Type B pancreatic cell (in vitro differentiated cells): Measurements from ENCODE around the gene GPR158. TPM values are rescaled to one million over a fixed set of nuclear protein-coding genes. Genes with fewer than 3 reads are reported as not detected.

Experiments
- DNase-seq: peaks from one replicate; pipeline ENCODE4 v3.0.0; 2021; ENCODE audit warnings: mixed read lengths; ENCODE audit not compliant: unreplicated experiment; ENCODE audit errors: extremely low spot score
- H3K27ac Mint-ChIP-seq: 2 replicates; pipeline ENCODE4 v1.8.0; 2021; ENCODE audit warnings: mild to moderate bottlenecking, mixed read lengths
- H3K27me3 Mint-ChIP-seq: 2 replicates; pipeline ENCODE4 v1.8.0; 2021; ENCODE audit warnings: mixed read lengths
- H3K36me3 Mint-ChIP-seq: 2 replicates; pipeline ENCODE4 v1.8.0; 2021; ENCODE audit warnings: mixed read lengths
- H3K4me1 Mint-ChIP-seq: one replicate; pipeline ENCODE4 v1.8.0; 2021; ENCODE audit warnings: mixed read lengths; ENCODE audit not compliant: unreplicated experiment
- H3K4me3 Mint-ChIP-seq: 2 replicates; pipeline ENCODE4 v1.8.0; 2021; ENCODE audit warnings: mild to moderate bottlenecking, mixed read lengths
- H3K9me3 Mint-ChIP-seq: 2 replicates; pipeline ENCODE4 v1.8.0; 2021; ENCODE audit warnings: mixed read lengths
- total RNA-seq: library from RNA; stranded (reverse); gene quantifications from 2 replicates; pipeline ENCODE4 v1.2.1, GENCODE V29; 2021; ENCODE audit warnings: low replicate concordance
- TF ChIP-seq, protein P1 (sequence below): fragments of 200-600 bp; sonication (generic); conservative IDR thresholded peaks from 2 replicates; pipeline ENCODE4 v1.5.0; 2021; ENCODE audit warnings: antibody characterized with exemption, mild to moderate bottlenecking

The GPR158 gene
- total RNA-seq, 1 donor from 2014 or later, result 3.6 TPM

DNA sequence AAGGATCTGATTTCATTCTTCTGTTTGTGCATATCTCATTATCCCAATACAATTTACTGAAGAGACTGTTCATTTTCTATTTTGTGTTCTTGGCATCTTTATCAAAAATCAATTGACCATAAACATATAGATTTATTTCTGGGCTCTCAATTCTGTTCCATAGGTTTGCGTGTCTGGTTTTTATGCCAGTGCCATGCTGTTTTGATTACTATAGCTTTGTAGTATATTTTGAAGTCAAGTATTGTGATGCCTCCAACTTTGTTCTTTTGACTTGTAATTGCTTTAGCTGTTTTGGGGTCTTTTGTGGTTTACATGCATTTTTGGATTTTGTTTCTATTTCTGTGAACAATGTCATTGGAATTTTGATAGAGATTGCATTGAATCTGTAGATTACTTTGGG, 278.8 kb downstream of the GPR158 start:
- Mint-ChIP-seq H3K36me3 (no peaks in the 10 kb centered on the region), H3K4me1 (no peaks in the 10 kb centered on the region), H3K9me3 (peaks cover 8% of the 10 kb centered on the region), H3K4me3 (no peak overlapping the region), H3K27ac (no peak overlapping the region), H3K27me3 (no peaks in the 10 kb centered on the region)
- no peak for DNase-seq
- TF ChIP-seq, protein P1, sequence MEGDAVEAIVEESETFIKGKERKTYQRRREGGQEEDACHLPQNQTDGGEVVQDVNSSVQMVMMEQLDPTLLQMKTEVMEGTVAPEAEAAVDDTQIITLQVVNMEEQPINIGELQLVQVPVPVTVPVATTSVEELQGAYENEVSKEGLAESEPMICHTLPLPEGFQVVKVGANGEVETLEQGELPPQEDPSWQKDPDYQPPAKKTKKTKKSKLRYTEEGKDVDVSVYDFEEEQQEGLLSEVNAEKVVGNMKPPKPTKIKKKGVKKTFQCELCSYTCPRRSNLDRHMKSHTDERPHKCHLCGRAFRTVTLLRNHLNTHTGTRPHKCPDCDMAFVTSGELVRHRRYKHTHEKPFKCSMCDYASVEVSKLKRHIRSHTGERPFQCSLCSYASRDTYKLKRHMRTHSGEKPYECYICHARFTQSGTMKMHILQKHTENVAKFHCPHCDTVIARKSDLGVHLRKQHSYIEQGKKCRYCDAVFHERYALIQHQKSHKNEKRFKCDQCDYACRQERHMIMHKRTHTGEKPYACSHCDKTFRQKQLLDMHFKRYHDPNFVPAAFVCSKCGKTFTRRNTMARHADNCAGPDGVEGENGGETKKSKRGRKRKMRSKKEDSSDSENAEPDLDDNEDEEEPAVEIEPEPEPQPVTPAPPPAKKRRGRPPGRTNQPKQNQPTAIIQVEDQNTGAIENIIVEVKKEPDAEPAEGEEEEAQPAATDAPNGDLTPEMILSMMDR, result no peak

DNA sequence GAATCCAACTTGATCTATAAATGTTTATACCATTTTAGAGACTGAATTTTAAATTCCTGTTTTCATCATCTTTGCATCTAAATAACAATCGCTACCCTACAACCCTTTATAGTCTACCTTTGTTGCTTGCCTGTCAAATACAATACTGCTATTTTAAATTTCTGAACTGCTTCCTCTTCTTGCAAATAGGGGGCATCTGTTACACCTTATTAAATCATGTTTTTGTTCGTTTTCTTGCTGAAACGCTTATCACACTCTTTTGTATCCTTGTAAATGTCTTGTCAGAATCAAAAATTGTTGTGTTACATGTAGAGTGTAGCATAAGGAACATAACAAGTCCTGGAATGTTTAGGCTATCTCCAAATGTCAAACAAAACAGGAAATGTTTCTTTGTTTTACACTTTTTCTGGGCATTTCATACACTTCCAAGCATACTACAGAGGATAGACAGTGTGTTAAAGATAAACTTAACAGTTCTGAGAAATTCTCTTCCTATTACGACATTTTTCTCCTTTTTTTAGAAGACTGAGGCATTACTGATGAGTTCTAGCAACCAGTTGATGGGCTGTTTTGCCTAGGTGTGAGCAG, 281.3 kb downstream of the GPR158 start:
- Mint-ChIP-seq H3K27me3 (no peaks in the 10 kb centered on the region), H3K4me3 (no peak overlapping the region), H3K27ac (no peak overlapping the region), H3K4me1 (no peaks in the 10 kb centered on the region), H3K9me3 (peaks cover 4% of the 10 kb centered on the region), H3K36me3 (no peaks in the 10 kb centered on the region)
- TF ChIP-seq, protein P1, result no peak
- DNase-seq, result no peak

DNA sequence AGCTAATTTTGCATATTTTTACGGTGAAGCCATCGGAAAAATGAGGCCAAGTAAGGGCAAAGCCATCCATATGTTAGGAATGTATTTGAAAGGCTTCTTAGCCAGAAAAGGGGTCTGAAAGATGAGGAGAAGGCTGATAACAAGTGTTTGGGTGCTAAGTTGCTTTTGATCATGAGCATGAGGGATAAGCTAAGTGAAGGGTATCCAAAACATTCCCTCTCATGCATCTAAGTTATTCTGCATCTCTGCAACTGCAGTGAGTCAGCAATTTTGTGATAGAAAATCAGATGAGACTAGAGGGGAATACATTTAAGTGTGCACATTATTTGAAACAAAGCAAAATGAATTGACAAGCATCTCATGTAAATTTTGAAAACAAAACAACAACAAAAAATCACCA, 282.8 kb downstream of the GPR158 start:
- TF ChIP-seq, protein P1, result no peak
- H3K4me1 Mint-ChIP-seq, result no peaks in the 10 kb centered on the region
- no peak overlapping the region for H3K27ac Mint-ChIP-seq
- no peaks in the 10 kb centered on the region for H3K27me3 Mint-ChIP-seq
- peaks cover 4% of the 10 kb centered on the region for H3K9me3 Mint-ChIP-seq
- no peaks in the 10 kb centered on the region for H3K36me3 Mint-ChIP-seq
- H3K4me3 Mint-ChIP-seq, result no peak overlapping the region
- DNase-seq, result no peak

DNA sequence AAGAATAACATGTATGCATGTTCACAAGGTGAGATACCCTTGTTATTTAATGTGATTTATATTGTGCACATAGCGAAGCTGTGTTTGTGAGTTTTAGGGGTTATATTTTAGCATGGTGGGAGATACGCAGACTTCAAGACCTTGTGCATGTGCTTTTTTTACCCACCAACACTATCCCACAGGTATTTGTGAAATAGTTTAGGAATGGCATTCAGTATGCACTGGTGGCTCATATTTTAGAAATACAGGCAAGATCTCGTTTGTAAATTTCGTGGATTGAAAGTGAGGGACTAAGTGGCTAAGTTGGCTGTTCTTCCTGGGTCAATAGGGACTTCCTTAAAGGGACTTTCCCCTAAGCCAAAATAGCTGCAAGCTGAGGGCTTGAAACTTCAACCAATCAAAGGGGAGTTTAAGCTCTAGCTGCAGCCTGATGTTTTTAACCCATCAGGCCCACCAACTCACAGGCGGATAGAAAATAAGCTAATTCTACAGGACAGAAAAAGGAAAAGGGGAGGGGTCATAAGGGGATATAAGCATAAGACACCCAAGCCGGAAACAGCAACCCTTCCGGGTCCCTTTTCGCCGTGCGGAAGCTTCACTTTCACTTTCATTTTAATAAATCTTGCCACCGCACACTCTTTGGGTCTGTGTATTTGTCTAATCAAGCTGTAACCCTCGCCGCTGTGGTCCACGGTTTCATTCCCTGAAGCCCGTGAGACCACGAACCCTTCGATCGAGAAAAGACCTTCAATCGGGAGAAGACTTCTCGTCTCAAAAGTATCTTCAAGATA, 291.0 kb downstream of the GPR158 start:
- Mint-ChIP-seq H3K9me3 (no peaks in the 10 kb centered on the region), H3K36me3 (no peaks in the 10 kb centered on the region), H3K4me1 (no peaks in the 10 kb centered on the region), H3K4me3 (no peak overlapping the region), H3K27ac (no peak overlapping the region), H3K27me3 (no peaks in the 10 kb centered on the region)
- TF ChIP-seq, protein P1, result no peak
- no peak for DNase-seq

DNA sequence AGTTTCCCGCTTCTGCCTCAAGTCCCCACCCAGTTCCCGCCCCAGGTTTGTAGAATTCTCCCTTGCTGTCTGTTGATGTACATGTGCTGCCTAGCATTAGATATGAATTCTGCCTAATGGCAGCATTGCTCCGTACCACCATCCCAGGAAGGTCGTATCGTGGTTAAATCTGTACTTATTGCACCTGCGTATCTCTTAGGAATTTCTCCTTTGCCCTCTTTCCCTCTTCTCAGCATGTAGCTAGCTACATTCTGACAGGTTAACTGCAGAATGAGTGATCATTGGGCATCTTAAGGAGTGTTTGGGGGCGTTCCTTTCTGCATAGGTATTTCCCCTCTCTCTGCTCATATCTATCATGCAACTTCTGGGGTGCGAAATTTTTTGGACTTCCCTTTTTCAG, 293.1 kb downstream of the GPR158 start:
- Mint-ChIP-seq H3K27ac (no peak overlapping the region), H3K4me3 (no peak overlapping the region), H3K9me3 (no peaks in the 10 kb centered on the region), H3K27me3 (no peaks in the 10 kb centered on the region), H3K4me1 (no peaks in the 10 kb centered on the region), H3K36me3 (no peaks in the 10 kb centered on the region)
- TF ChIP-seq, protein P1, result no peak
- no peak for DNase-seq
